HG03108 (cell line): ENCODE results near the gene POLR2L.

Experiments
- ATAC-seq: cut with Tn5 transposase; IDR thresholded peaks from one replicate; pipeline ENCODE4 v1.9.1; 2021; ENCODE audit warnings: moderate library complexity; ENCODE audit not compliant: unreplicated experiment

POLR2L gene

DNA sequence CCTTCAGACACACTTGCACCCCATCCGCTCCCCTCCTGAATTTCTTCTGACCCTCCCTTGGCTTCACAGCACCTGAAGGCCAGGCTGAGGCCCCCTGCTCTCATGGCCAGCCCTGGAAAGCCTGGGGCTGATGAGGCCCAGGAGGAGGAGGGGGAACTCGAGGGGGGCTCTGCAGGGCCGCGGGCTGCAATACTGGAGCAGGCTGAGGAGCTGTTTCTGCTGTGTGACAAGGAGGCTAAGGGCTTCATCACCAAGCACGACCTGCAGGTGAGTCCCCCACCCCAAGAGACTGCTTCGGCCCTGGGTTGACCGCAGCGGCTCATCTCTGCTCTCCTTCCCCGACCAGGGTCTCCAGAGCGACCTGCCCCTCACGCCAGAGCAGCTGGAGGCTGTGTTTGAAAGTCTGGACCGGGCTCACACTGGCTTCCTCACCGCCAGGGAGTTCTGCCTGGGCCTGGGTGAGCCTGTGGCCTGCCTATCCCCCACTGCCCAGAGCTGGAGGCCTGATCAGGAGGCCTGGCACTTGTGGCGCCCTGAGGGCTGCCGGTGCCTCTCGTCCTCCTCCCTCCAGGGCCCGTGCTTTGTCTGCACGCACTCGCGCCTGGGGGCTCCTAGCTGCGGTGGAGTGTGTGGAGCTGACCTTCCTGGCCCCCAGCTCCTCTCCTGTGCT lies 13.7 kb downstream of the POLR2L start:
- no peak for ATAC-seq

DNA sequence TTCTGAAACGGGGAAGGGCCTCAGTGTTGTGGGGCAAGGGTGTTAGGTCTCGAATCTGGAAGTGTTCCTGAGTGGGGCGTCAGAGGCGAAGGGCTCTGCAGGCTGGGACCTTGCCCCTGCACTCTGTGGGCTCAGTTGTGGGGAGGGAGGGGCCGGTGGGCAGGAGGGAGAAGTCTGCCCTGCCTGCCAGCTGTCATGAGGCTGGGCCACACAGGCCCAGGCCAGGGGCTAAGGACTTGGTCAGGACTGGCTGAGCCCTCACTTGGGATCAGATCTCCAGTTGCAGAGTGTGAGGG lies 14.5 kb downstream of the POLR2L start, which contains the start of gene CRACR2B:
CRACR2B (plus strand) TSS at position 23 of the 296 bp plus-strand sequence. CDS start 689 bp downstream, outside the sequence.
- no peak for ATAC-seq

DNA sequence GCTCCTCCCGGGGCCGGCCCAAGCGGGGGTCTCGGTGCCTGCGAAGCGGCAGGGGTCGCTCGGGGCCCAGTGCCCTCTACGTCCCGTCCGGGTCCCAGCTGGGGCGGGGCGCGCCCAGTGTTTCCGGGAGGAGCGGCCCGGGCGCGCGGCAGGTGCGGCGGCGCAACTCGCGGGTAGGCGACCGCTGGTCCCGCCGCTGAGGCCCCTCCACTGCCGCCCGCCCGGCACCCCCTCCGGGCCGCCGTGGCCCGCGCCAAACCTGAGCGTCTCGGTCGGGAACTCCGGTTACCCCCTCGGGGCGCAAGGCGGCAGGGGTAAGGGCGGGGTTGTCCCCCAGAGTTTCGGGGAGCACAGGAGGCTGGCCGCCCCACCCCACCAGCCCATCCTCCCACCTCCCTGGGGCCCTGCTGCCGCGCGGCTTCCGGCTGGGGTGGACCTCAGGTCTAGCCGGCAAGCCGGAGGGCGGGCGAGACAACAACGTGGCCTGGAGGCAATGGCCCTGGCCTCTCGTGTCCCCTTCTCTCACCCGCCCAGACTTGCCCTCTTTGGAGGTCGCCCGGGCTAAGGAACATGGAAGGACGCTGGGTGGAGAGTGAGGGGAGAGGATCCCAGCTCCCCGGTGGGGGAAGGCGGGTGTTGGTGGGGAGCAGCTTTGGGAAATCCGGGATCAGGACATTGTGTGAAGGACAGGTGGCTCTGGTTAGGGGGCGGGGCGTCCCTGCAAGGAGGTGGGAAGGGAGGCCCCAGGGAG lies 15.0 kb downstream of the POLR2L start:
- peak; percentile 28 for ATAC-seq

DNA sequence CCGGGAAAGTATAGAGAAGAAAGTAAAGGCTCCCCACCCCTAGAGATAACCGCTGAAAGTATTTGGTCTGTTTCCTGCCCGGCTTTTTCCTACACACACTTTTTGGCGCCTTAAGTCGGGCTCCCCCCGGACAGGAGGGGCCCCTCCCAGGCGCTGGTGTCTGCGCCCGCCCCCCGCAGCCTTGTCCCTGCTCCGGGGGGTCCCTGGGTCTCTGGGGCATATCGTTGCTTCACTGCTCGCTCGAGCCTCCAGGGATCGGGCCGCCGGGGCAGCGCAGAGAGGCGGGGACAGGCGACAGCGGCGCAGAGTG lies 15.5 kb downstream of the POLR2L start:
- ATAC-seq: no peak

DNA sequence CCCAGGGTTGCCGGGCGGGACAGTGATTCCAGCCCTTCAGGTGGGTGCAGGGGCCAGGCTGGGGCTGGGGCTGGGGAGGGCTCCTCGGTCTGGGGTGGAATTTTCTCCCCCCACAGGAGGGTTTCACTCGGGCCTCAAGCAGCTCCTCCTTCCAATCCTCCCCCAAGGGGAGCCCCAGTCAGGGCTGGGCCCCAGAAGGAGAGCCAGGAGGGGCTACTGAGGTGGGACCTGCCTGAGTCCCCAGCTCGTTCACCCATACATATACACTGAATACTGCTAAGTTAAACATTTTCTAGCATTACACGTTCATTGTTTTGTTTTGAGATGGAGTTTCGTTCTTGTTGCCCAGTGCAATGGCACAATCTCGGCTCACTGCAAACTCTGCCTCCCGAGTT lies 16.1 kb downstream of the POLR2L start:
- ATAC-seq: no peak

DNA sequence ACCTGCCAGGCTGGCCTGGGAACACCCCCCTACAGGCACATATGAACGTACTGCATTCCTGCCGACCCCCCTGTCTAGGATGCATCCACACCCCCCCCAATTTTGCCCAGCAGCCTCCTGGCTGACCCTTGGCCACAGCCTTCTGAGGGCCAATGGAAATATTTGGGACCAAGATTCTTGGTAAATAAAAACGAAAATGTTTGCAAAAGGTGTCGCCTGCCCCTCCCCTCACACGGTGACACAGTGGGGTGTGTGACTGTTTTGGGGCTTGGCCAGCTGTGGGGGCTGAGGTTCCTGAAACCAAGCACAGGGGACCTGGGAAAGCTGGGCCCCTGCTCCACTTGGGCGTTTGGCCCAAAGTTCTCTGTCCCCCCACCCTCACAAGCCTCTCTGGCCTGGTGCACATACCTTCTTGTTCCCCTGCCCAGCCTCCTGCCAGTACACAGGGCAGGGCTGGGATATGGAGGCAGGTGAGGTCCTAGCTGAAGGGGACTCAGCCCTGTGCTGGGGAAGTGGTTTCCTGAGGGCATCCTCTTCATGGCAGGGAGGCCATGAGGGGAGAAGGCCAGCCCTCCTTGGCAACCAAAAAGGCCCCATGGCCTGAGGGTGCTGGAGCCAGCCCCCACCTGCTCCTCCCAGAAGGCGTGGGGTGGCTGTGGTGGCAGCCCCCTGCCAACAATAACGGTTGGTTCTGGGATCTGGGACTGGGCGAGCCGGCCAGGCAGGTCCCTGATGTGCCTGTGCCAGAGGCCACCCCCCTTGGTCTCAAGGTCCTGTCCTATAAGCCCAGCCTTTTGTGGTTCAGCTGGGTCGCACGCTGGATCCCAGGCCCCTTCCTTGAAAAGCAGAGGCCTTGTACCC lies 16.7 kb downstream of the POLR2L start:
- ATAC-seq: no peak

DNA sequence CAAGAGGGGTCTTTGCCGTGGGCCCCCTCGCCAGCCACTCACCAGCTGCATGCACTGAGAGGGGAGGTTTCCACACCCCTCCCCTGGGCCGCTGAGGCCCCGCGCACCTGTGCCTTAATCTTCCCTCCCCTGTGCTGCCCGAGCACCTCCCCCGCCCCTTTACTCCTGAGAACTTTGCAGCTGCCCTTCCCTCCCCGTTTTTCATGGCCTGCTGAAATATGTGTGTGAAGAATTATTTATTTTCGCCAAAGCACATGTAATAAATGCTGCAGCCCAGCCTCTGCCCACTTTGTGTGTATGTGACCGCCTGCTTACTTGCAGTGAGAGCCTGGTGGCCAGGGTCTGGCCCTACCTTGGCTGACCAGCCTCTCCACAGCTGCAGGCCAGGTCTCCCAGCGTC lies 17.4 kb downstream of the POLR2L start:
- ATAC-seq: no peak

DNA sequence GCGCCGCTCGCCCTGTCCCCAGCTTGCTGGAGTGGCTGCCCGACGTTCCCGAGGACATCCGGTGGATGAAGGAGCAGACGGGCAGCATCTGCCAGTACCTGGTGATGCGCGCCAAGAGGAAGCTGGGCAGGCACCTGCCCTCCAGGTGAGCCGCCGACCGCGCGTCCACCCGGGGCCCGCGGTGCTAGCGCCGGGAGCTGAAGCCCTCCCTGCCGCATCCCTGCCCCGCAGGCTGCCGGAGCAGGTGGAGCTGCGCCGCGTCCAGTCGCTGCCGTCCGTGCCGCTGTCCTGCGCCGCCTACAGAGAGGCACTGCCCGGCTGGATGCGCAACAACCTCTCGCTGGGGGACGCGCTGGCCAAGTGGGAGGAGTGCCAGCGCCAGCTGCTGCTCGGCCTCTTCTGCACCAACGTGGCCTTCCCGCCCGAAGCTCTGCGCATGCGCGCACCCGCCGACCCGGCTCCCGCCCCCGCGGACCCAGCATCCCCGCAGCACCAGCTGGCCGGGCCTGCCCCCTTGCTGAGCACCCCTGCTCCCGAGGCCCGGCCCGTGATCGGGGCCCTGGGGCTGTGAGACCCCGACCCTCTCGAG lies 17.9 kb downstream of the POLR2L start:
- ATAC-seq: no peak

DNA sequence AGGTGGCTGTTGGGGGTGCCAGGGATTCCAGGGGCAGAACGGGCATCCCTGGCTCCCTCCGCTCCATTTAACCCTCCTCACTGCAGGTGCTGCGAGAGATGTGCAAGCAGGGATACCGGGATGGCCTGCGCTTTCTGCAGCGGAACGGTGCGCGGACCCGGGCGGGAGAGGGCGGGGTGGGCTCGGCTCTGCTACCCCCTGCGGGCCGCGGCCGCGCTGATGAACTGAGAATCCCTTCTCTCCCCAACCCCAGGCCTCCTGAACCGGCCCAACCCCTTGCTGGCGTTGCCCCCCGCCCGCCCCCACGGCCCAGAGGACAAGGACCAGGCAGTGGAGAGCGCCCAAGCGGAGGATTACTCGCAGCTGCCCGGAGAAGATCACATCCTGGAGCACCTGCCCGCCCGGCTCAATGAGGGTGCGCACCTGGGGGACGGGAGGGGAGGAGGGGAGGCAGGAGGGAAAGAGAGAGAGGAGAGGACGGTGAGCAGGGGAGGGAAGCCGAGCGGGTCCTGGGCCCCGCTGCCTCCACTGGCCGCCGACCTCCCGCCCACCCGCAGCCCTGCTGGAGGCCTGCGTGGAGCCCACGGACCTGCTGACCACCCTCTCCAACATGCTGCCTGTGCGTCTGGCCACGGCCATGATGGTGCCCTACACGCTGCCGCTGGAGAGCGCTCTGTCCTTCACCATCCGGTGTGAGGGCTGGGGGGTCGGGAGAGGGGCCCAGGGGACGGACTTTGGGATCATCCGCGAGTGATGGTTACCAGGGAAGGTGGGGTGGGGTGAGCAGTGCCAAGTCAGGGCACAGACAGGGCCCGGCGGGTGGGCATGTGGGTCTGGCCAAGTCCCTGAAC lies 18.7 kb downstream of the POLR2L start:
- no peak for ATAC-seq

DNA sequence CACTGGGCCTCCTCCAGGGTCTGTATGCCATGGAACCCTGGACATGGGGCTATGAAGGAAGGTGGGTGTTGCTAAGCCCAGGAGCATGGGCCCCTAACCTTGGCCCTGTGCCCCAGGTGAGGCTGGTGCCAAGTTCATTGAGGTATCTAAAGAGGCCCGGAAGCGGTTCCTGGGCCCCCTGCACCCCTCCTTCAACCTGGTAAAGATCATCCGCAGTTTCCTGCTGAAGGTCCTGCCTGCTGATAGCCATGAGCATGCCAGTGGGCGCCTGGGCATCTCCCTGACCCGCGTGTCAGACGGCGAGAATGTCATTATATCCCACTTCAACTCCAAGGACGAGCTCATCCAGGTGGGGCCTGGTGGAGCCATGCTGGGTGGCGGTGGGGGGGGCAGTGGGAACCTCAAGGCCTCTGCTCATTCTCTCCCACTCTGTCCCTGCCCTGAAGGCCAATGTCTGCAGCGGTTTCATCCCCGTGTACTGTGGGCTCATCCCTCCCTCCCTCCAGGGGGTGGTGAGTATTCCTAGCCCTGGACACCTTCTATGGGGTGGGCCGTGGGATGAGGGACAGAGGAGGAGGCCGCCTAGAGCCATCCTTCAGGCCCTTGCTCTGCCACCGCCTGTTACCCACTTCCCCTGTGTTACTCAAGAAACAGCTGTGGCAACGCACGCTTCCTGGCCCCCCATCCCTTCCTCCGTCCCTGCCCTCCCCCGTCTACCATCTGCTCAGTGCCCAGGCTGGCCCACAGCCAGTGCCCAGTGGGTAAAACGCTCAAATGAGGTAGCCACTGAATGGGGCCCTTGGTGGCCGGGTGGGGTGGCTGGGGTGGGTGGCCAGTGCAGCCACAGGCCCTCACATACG lies 20.6 kb downstream of the POLR2L start:
- ATAC-seq: no peak

DNA sequence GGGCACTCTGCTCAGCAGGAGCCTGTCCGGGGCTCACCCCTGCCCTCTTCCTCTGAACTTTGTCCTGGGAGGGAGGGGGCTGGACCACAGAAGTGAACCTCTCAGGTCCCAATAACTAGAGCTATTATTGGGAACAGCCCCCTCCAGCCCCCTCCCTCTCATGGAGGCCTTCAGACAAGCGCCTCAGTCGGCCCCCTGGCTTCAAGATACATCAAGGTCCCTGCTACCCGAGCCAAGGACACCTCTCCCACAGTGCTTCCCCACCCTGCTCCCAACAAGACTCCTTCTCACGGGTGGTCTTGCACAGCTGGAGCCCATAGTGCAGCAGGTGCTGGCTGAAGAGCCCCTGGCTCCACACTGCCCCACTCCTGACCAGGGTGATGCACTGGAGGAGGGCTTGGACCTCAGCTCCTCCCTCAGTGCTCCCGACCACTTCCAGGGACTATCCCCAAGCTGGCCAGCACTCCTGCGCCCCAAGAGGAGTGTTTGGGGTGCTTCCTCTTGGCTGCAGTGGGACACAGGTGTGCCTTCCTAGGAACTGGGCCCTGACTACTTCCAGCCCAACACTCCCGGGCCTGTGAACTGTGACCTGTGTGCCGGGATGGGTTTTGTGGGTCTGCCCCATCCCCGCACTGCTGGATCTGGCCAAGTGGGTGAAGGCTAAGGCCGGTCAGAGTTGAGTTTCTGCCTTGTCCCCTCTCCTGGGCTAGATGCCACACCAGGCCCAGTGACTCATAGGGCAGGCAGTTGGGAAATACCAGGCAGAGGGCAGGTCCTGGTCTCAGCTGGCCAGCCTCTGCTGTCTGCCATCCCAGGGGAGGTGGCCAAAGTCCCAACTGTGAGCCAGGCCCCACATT lies 21.4 kb downstream of the POLR2L start:
- ATAC-seq: no peak

DNA sequence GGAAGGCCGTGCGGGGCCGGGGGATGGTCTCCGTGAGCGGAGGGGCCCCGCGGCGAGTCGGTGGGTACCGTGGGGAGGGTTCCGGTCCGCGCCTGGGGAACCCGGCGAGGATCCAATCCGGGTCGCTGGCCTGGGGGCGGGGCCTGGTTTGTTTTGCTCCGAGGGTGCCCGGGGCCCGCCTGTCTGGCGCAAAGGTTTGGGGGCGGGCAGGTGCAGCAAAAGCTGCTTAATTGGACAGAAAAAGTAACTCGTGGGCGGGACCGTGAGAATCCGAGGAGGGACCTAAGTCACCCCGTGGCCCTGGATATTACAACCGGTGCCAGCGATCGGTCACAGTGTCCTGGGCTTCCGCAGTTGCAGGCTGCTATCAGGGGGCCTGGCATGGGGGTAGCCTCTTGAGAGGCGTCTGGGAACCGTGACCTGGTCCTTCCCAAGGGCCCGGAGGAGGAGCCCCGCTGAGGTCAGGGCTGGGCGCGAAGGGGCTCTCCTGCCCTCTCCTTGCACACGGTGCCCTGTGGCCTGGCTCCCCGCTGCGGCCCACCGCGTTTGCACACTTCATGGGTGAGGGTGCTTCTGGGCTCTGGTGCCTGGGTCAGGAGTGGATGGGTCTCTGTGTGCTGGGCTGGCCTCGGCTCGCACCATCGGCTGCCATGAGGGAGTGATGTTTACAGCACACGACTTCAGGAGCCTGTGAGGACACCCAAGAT lies 22.2 kb downstream of the POLR2L start:
- peak; percentile 59 for ATAC-seq

DNA sequence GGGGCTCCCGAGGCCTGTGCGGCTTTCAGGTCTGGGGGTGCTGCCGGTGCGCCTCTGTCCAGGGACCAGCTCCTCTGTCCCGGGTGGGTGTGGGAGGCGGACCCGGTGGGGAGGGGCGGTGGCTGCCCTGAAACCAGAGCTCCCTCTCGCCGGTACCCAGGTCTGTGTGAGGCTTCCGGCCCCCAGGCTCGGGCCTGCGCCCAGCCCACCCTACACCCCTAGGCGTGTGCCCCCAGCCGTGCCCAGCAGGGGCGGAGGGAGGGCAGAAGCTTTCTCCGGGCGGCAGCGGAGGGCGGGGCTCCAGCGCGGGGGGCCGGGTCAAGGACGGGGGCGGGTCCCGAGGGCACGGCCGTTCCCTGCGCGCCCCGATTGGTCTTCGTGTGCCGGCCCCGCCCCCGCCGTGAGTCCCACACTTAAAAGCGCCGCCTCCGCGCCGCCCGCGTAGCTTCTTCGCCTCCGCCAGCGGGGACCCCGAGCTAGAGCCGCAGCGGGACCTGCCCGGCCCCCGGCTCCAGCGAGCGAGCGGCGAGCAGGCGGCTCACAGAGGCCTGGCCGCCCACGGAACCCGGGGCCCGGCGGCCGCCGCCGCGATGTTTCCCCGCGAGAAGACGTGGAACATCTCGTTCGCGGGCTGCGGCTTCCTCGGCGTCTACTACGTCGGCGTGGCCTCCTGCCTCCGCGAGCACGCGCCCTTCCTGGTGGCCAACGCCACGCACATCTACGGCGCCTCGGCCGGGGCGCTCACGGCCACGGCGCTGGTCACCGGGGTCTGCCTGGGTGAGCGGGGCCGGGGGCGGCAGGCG lies 23.0 kb downstream of the POLR2L start:
- ATAC-seq: peak; percentile 52

DNA sequence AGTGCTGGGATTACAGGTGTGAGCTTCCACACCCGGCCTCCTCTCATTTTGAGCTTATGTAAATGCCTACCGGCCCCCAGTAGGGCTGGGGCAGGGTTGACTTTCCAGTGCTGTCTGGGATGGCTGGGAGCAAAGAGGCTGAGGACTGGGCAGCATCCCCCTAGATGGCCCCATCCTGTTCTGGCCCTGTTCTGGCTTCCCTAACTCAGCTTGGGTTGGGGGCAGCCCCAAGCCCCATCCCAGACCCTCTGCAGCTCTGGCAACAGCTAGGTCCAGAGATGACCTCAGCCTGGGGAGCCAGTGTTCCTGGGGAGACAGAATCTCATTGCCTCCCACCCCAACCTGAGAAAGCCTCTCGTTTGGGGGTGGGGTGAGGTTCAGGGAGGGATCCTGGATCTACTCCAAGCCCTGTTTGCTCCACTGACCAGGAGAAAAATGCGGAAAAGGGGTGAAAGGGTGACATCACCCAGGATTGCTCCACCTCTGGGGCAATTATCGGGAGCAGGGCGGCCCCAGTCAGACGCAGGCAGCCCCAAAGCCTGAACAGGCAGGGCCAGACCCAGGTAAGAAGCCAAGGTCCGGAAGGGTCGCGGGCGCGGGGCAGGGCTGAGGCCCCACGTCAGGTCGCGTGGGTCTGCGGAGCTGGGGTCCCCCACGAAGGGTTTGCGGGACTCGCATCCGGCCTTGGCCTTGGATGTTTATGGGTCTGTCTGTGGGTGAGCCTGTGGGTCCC lies 23.8 kb downstream of the POLR2L start, which contains the start of gene PNPLA2:
PNPLA2 (plus strand) TSS at position 519 of the 733 bp plus-strand sequence. CDS start 805 bp downstream, outside the sequence.
- no peak for ATAC-seq

DNA sequence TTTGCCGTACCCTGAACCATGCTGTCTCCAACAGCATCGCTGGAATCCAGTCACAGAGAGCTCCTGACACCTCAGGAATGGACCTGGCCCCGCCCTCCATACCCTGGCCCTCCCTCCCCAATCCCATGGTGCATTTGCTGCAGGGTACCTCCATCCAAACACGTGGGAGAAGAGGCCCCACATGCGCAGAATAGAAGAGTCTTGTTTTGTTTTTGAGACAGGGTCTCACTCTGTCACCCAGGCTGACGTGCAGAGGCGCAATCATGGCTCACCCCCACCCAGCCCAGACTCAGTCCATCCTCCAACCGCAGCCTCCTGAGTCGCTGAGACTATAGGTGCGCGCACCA lies 25.9 kb downstream of the POLR2L start:
- no peak for ATAC-seq

DNA sequence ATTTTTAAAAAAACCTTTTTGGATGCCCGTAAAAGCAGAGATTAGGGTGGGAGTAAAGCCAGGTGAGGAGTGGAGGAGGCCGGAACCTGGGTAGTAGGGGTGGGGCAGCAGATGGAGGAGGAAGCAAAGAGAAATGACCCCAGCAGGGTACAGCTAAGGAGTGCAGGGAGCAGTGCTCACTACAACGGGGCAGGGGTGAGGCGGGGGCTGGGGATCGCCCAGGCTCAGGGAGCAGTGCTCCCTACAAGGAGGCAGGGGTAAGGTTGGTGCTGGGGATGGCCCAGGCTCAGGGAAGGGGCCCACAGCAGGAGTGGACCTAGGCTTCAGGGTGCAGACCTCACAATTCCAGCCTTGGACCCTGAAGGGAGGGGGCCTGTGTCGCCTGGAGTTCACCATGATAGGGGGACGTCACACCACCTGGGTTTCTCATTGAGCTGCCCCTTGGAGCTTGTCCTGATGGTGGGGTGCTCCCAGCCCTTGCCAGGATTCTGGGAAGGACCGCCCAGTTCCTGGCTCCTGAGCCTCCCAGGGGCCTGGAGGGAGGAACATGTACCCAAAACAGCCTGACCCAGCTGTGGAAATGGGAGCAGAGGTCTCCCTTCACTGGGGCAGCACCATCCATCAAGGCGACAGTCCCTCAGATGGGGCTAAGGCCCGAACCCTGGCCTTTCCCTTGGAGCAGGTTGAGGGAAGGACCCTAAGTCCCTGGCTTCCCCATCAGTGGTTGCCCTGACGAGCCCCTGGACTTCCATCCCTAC lies 26.5 kb downstream of the POLR2L start:
- ATAC-seq: no peak
